Smooth muscle cell (in vitro differentiated cells): Measurements from ENCODE around the gene SEPTIN5. TPM values are rescaled to one million over a fixed set of nuclear protein-coding genes. Genes with fewer than 3 reads are reported as not detected.
A peak's percentile ranks its signal among the peaks of the same experiment; 100 is the strongest.

Experiments used
- DNase-seq: peaks from one replicate; lab custom pipeline; 2025; ENCODE audit not compliant: unreplicated experiment; lab: John Stamatoyannopoulos, UW
- H2AFZ ChIP-seq: fragments of 200-600 bp; sonication (generic); 2 replicates; pipeline ENCODE4 v1.6.0; 2016; ENCODE audit warnings: antibody characterized with exemption, low read depth, mild to moderate bottlenecking
- H3F3A ChIP-seq: fragments of 200-600 bp; sonication (generic); 2 replicates; pipeline ENCODE4 v1.6.0; 2017; ENCODE audit warnings: antibody characterized with exemption, low read depth
- H3K27ac ChIP-seq: fragments of 200-600 bp; sonication (generic); 2 replicates; pipeline ENCODE4 v1.5.1; 2016; ENCODE audit warnings: low read depth, mild to moderate bottlenecking
- H3K27me3 ChIP-seq: fragments of 200-600 bp; sonication (generic); 2 replicates; pipeline ENCODE4 v1.6.1; 2016; ENCODE audit warnings: low read depth, mild to moderate bottlenecking
- H3K36me3 ChIP-seq: fragments of 200-600 bp; sonication (generic); 2 replicates; pipeline ENCODE4 v1.5.1; 2016; ENCODE audit warnings: low read depth
- H3K4me1 ChIP-seq: fragments of 200-600 bp; sonication (generic); 2 replicates; pipeline ENCODE4 v1.5.1; 2016; ENCODE audit warnings: low read depth
- H3K4me2 ChIP-seq: fragments of 200-600 bp; sonication (generic); 2 replicates; pipeline ENCODE4 v1.6.0; 2016; ENCODE audit warnings: mild to moderate bottlenecking
- H3K4me3 ChIP-seq: fragments of 200-600 bp; sonication (generic); 2 replicates; pipeline ENCODE4 v1.5.1; 2016; ENCODE audit warnings: mild to moderate bottlenecking
- H3K79me2 ChIP-seq: fragments of 200-600 bp; sonication (generic); 2 replicates; pipeline ENCODE4 v1.6.0; 2016; ENCODE audit warnings: low read depth, mild to moderate bottlenecking
- H3K9ac ChIP-seq: fragments of 200-600 bp; sonication (generic); 2 replicates; pipeline ENCODE4 v1.6.0; 2016; ENCODE audit warnings: low read depth
- H3K9me3 ChIP-seq: fragments of 200-600 bp; sonication (generic); replicated peaks from 2 replicates; pipeline ENCODE4 v1.5.1; 2016; ENCODE audit warnings: low read depth
- H4K20me1 ChIP-seq: fragments of 200-600 bp; sonication (generic); 2 replicates; pipeline ENCODE4 v1.6.0; 2016; ENCODE audit warnings: low read depth
- CTCF ChIP-seq: fragments of 200-600 bp; sonication (generic); IDR thresholded peaks from 2 replicates; pipeline ENCODE4 v1.5.1; 2017; ENCODE audit warnings: borderline replicate concordance, mild to moderate bottlenecking, antibody characterized with exemption; ENCODE audit not compliant: insufficient read depth, poor library complexity, severe bottlenecking
- whole genome bisulfite sequencing: methylation state at CpG from one replicate; pipeline ENCODE4 v1.1.7; 2016; ENCODE audit warnings: low lambda C conversion rate; 5-methylcytosine and 5-hydroxymethylcytosine counted together
- polyA plus RNA-seq: library from polyadenylated mRNA; unstranded; fragments of >200 nt; fragmentation: Nextera tagmentation; extraction: Ambion mirVana; gene quantifications from 2 replicates; pipeline ENCODE4 v1.2.1, GENCODE V29; 2016
- total RNA-seq: library from RNA; depleted of rRNA; stranded (reverse); fragments of >200 nt; gene quantifications from 2 replicates; pipeline ENCODE4 v1.2.3, GENCODE V29; 2014

Gene SEPTIN5
- total and polyA plus RNA-seq, 2 experiments from 2014 or later, result 26.6 to 64.1 TPM

- H3K27me3 ChIP-seq, result peaks cover 41% of the 10 kb centered on the region
- no peaks in the 10 kb centered on the region for H3K79me2 ChIP-seq
- H3K4me1 ChIP-seq, result peaks cover 26% of the 10 kb centered on the region
- H2AFZ ChIP-seq, result no peak overlapping the region
- H3K4me3 ChIP-seq, result no peak overlapping the region
- no peak overlapping the region for H3K27ac ChIP-seq
- H3F3A ChIP-seq, result no peaks in the 10 kb centered on the region
- no peaks in the 10 kb centered on the region for H3K36me3 ChIP-seq
- no peaks in the 10 kb centered on the region for H3K9me3 ChIP-seq
- H3K9ac ChIP-seq, result no peak overlapping the region
- H3K4me2 ChIP-seq, result peak overlapping the region; percentile 83
- WGBS, result 18% methylated on average over 35 of the region's 60 CpGs
- H4K20me1 ChIP-seq, result peaks cover 52% of the 10 kb centered on the region
- DNase-seq, result no peak
- no peak for TF ChIP-seq CTCF
Measured at GRCh38 chr22:19722178-19722981, 8.1 kb downstream of the SEPTIN5 start.

GRCh38 chr22:19722982-19723231 is 8.6 kb downstream of the SEPTIN5 start:
- H3K79me2 ChIP-seq, result no peaks in the 10 kb centered on the region
- H3K27ac ChIP-seq, result no peak overlapping the region
- peaks cover 45% of the 10 kb centered on the region for H3K27me3 ChIP-seq
- 9% methylated on average over 14 of the region's 15 CpGs for WGBS
- no peak overlapping the region for H3K9ac ChIP-seq
- H3K4me1 ChIP-seq, result peaks cover 26% of the 10 kb centered on the region
- peaks cover 52% of the 10 kb centered on the region for H4K20me1 ChIP-seq
- no peaks in the 10 kb centered on the region for H3K36me3 ChIP-seq
- H3K9me3 ChIP-seq, result no peaks in the 10 kb centered on the region
- H2AFZ ChIP-seq, result no peak overlapping the region
- H3F3A ChIP-seq, result no peaks in the 10 kb centered on the region
- no peak for DNase-seq
- TF ChIP-seq CTCF, result no peak
- H3K4me3 ChIP-seq, result peak overlapping the region; percentile 36
- H3K4me2 ChIP-seq, result peak overlapping the region; percentile 83

- Histone ChIP-seq H3K27ac (no peak within 1 kb of the TSS), H3K4me1 (peaks cover 25% of the 10 kb centered on the region), H3K27me3 (peaks cover 46% of the 10 kb centered on the region), H3K4me2 (peak within 1 kb of the TSS; percentile 83), H4K20me1 (peaks cover 52% of the 10 kb centered on the region), H3K9me3 (no peaks in the 10 kb centered on the region), H2AFZ (no peak within 1 kb of the TSS), H3K4me3 (peak within 1 kb of the TSS; percentile 36), H3K9ac (no peak within 1 kb of the TSS), H3F3A (no peaks in the 10 kb centered on the region), H3K36me3 (no peaks in the 10 kb centered on the region), H3K79me2 (no peaks in the 10 kb centered on the region)
- TF ChIP-seq CTCF, result no peak
- DNase-seq, result no peak
- WGBS, result 2% methylated on average over 71 of the region's 80 CpGs
Measured at GRCh38 chr22:19723232-19723982, 9.1 kb downstream of the SEPTIN5 start, which contains the start of gene GP1BB. TSS of gene GP1BB (plus strand) at chr22:19723539. CDS start at chr22:19723570, 31 bp downstream.
